GM18951 (cell line): ENCODE results near the gene ZNF526.

ENCODE experiments used
- POLR2A ChIP-seq: IDR thresholded peaks from 4 replicates; pipeline ENCODE4 v1.6.1; 2011; ENCODE audit warnings: mild to moderate bottlenecking; ENCODE audit not compliant: insufficient read length, insufficient read depth; ENCODE audit errors: extremely low read depth
- in situ Hi-C: fragments of 300-500 bp; cut with MboI; formaldehyde crosslinking; loops from one replicate; pipeline ENCODE4 v1.12.0; 2022; ENCODE audit warnings: low sequenced_read_pairs, mixed read lengths, inconsistent platforms; ENCODE audit not compliant: unreplicated experiment

Gene ZNF526

DNA sequence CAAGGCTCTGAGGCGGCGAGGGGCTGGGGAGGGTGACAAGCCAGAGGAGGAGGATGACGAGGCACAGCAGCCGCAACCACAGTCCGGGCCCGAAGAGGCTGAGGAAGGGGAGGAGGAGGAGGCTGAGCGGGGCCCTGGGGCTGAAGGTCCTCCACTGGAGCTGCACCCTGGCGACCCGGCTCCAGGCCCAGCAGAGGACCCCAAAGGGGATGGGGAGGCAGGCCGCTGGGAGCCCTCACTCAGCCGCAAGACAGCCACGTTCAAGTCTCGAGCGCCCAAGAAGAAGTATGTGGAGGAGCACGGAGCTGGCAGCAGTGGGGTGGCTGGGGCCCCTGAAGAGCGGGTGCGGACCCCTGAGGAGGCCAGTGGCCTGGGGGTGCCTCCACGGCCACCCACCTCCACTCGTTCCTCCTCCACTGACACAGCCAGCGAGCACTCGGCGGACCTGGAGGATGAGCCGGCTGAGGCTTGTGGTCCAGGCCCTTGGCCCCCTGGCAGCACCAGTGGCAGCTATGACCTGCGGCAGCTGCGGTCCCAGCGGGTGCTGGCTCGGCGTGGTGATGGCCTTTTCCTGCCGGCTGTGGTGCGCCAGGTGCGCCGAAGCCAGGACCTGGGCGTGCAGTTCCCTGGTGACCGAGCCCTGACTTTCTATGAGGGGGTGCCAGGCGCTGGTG lies 51.9 kb downstream of the ZNF526 start:
- TF ChIP-seq POLR2A, result no peak
- in situ Hi-C loops, result no loop called here

DNA sequence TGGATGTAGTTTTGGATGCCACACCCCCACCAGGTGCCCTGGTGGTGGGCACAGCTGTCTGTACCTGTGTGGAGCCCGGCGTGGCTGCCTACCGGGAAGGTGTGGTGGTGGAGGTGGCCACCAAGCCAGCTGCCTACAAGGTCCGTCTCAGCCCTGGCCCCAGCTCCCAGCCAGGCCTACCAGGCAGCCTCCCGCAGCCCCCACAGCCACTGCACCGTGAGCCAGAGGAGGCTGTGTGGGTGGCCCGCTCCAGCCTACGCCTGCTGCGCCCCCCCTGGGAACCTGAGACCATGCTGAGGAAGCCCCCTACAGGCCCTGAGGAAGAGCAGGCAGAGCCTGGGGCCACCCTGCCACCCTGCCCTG lies 52.4 kb downstream of the ZNF526 start:
- in situ Hi-C loops, result no loop called here
- no peak for TF ChIP-seq POLR2A

DNA sequence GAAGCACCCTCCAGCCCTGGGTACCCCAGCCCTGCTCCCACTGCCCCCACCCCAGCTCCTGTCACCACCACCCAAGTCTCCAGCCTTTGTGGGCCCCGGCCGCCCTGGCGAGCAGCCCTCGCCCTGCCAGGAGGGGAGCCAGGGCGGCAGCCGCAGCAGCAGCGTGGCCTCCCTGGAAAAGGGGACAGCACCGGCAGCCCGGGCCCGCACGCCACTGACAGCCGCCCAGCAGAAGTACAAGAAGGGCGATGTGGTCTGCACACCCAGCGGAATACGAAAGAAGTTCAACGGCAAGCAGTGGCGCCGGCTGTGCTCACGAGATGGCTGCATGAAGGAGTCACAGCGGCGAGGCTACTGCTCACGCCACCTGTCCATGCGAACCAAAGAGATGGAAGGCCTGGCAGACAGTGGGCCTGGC lies 52.9 kb downstream of the ZNF526 start:
- no peak for TF ChIP-seq POLR2A
- in situ Hi-C loops, result no loop called here

DNA sequence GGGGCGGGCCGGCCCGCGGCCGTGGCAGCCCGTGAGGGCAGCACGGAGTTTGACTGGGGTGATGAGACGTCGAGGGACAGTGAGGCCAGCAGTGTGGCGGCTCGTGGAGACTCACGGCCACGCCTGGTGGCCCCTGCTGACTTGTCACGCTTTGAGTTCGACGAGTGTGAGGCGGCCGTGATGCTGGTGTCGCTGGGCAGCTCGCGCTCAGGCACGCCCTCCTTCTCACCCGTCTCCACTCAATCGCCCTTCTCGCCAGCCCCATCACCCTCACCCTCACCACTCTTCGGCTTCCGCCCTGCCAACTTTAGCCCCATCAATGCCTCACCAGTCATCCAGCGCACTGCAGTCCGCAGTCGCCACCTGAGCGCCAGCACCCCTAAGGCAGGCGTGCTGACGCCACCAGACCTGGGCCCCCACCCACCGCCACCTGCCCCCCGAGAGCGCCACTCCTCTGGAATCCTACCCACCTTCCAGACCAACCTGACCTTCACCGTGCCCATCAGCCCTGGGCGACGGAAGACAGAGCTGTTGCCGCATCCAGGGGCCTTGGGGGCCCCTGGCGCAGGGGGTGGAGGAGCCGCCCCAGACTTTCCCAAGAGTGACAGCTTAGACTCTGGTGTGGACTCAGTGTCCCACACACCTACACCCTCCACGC lies 53.4 kb downstream of the ZNF526 start:
- no peak for TF ChIP-seq POLR2A
- in situ Hi-C loops, result no loop called here

DNA sequence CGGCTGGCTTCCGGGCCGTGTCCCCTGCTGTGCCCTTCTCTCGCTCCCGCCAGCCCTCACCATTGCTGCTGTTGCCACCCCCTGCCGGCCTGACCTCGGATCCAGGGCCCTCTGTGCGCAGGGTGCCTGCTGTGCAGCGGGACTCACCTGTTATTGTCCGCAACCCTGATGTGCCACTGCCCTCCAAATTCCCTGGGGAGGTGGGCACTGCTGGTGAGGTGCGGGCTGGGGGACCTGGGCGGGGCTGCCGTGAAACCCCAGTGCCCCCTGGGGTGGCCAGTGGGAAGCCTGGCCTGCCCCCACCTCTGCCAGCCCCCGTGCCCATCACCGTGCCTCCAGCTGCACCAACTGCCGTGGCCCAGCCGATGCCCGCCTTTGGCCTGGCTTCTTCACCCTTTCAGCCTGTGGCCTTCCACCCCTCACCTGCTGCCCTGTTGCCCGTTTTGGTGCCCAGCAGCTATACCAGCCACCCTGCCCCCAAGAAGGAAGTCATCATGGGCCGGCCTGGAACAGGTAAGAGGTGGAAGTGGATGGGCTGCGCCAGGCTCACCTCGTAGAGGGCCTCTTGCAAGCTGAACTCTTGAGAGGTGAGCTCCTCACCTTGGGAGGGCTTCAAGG lies 54.1 kb downstream of the ZNF526 start:
- no peak for TF ChIP-seq POLR2A
- in situ Hi-C loops, result no loop called here

DNA sequence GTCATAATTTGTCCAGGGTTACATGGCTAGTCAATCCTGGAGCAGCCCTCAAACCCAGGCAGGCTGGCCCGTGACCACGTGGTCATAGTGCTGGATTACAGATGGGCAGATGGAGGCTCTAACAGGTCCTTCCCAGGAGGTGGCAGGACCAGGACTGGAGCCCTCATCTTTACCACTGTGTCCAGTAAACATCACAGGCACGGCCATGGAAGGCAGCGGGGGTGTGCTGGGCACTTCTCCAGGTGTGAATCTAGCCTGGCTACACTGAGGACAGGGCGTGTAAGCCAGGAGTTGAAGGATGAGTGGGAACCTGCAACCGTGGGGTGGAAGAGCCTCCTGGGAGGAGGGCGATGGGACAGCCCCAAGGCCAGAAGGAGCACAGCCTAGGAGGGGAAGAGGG lies 55.0 kb downstream of the ZNF526 start:
- in situ Hi-C loops, result loop anchor here (25.0 kb wide), 1 partner anchor 163 kb away; no protein-coding TSS in a partner anchor
- no peak for TF ChIP-seq POLR2A

DNA sequence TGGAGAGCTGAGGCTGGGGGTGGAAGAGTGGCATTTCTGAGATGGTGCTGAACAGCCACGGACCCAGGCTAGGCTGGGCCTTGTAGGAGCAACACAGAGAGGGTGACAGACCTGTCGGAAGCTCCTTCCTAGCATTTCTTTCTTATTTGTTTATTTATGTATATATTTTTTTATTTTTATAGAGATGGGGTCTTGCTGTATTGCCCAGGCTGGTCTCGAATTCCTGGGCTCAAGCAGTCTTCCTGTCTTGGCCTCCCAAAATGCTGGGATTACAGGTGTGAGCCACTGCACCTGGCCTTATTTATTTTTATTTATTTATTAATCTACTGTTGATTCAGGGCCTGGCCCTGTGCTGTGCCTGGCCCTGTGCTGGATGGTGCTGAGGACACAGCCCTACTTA lies 55.4 kb downstream of the ZNF526 start:
- no peak for TF ChIP-seq POLR2A
- in situ Hi-C loops, result loop anchor here (25.0 kb wide), 1 partner anchor 163 kb away; no protein-coding TSS in a partner anchor

DNA sequence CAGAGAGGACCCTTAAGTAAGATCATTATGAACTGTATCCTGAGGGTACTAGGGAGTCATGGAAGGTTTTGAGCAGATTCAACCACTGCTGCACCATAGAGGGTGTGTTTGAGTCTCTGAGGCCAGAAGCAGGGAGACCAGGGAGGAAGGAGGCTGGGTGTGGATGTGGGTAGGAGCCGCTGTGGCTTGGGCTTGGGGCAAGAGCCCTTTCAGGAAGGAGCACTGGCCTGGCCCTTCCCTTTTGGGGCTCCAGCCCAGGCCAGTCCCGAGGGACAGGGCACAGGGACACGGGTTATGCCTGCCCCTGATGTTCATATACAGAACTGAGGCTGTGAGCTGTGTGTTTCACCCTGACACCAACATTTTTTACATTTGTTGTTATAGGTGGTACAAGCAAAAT lies 56.2 kb downstream of the ZNF526 start:
- TF ChIP-seq POLR2A, result no peak
- in situ Hi-C loops, result loop anchor here (25.0 kb wide), 1 partner anchor 164 kb away; no protein-coding TSS in a partner anchor

DNA sequence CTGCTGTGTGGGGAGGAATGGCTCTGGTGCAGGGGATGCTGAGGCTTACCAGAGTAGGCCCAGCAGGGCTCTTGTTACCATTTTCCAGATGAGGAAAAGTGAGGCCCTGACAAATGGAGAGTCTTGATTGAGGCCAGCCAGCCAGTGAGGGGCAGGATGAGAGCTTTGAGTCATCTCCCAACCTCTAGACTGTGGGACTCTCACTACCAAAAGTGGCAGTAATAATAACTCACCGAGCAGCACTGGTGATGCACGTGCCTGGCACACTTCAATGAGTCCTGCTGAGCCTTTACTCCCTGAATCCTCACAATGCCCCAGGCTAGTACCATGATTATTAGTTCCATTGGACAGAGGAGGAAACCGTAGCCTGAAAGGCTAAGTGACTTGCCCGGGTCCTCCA lies 56.7 kb downstream of the ZNF526 start:
- in situ Hi-C loops, result loop anchor here (25.0 kb wide), 1 partner anchor 165 kb away; no protein-coding TSS in a partner anchor
- no peak for TF ChIP-seq POLR2A
